Heart left ventricle (tissue), 13 donors: ENCODE results near the gene ALCAM.

Experiments used
- CTCF ChIP-seq, 12 donors: fragments of 200-600 bp; sonication (generic) in 4 of 12; IDR thresholded peaks; one replicate each; pipeline versions ENCODE4 v1.5.0 to v1.8.0; 2018 to 2022; ENCODE audit warnings: antibody characterized with exemption in 12 of 12, mild to moderate bottlenecking in 5 of 12
- POLR2A ChIP-seq, 2 donors: fragments of 450-650 bp; IDR thresholded peaks; one replicate each; pipeline ENCODE4 v1.6.1; 2017; ENCODE audit warnings: antibody characterized with exemption in 2 of 2, mild to moderate bottlenecking in 2 of 2, moderate library complexity in 2 of 2
- donor health status: ischemic (EF 13 %, LVEDD 7.1; RV severe dilation, severe dysfunction).
- donor health status: DM: no; HTN: yes; CAD: no.
- donor health status: DM: no; HTN: no; CAD: no.
- donor health status: ischemic (EF 25% LVEDD 6.9; RV normal size, moderate dysfunction).
- donor health status: ischemic (EF 25% LVEDD 5.7; RV mildly dilated, moderate dysfunction).
- donor health status: ischemic (EF 35%, LVEDD 5.7; RV mildly dilated, moderate dysfunction).
- donor health status: nonischemic (EF 11% LVEDD 7.7; RV severe dilation, severe dysfunction).
- donor health status: DM: yes; HTN: yes; CAD: no.
- donor health status: PGD.
- donor health status: ischemic (EF 29% LVEDD 5.4; RV normal size, mild dysfunction).
- donor health status: nonischemic (EF 23%, LVEDD 6.1; RV moderate dilation, normal function).

- TF ChIP-seq CTCF (IDR thresholded peaks at IDR 0.05) (peak in 10 of 12 donors; percentile 15 to 59 (median 36)), POLR2A (IDR thresholded peaks at IDR 0.05) (no peak)
Observed at GRCh38 chr3:105366326-105367062, at the start of gene ALCAM.
